GM23338 (cell line): Measurements from ENCODE around the gene PARVB. TPM values are rescaled to one million over a fixed set of nuclear protein-coding genes. Genes with fewer than 3 reads are reported as not detected.

Source experiments
- ATAC-seq: fragments of 200-7000 bp; cut with Tn5 transposase; 3 replicates; pipeline ENCODE4 v1.9.1; 2020
- DNase-seq: peaks from one replicate; pipeline ENCODE4 v3.0.0-alpha.2; 2015; ENCODE audit warnings: low spot score
- H2AFZ ChIP-seq: fragments of 200-600 bp; sonication (generic); 2 replicates; pipeline ENCODE4 v1.8.0; 2016; ENCODE audit warnings: antibody characterized with exemption, mild to moderate bottlenecking, moderate library complexity
- H3F3A ChIP-seq: fragments of 200-600 bp; sonication (generic); replicated peaks from 2 replicates; pipeline ENCODE4 v1.8.0; 2017; ENCODE audit warnings: antibody characterized with exemption, mixed run types, low read depth
- H3K27ac ChIP-seq: fragments of 200-600 bp; sonication (generic); 2 replicates; pipeline ENCODE4 v1.6.1; 2016; ENCODE audit warnings: low read depth
- H3K27me3 ChIP-seq: fragments of 200-600 bp; sonication (generic); 2 replicates; pipeline ENCODE4 v1.8.0; 2016; ENCODE audit warnings: mild to moderate bottlenecking, mixed run types, moderate library complexity; ENCODE audit not compliant: insufficient read depth
- H3K36me3 ChIP-seq: fragments of 200-600 bp; sonication (generic); 2 replicates; pipeline ENCODE4 v1.8.0; 2016; ENCODE audit warnings: mild to moderate bottlenecking; ENCODE audit not compliant: insufficient read depth
- H3K4me1 ChIP-seq: fragments of 200-600 bp; sonication (generic); 2 replicates; pipeline ENCODE4 v1.8.0; 2016; ENCODE audit warnings: mild to moderate bottlenecking, moderate library complexity; ENCODE audit not compliant: insufficient read depth
- H3K4me2 ChIP-seq: fragments of 200-600 bp; sonication (generic); 2 replicates; pipeline ENCODE4 v1.7.1; 2017; ENCODE audit warnings: mixed run types
- H3K4me3 ChIP-seq: fragments of 200-600 bp; sonication (generic); 2 replicates; pipeline ENCODE4 v1.6.1; 2016; ENCODE audit warnings: mixed run types
- H3K79me2 ChIP-seq: fragments of 200-600 bp; sonication (generic); replicated peaks from 2 replicates; pipeline ENCODE4 v1.8.0; 2017; ENCODE audit warnings: mild to moderate bottlenecking; ENCODE audit not compliant: insufficient read depth
- H3K9me2 ChIP-seq: fragments of 200-600 bp; sonication (generic); 2 replicates; pipeline ENCODE4 v1.8.0; 2017; ENCODE audit not compliant: insufficient read depth
- H4K20me1 ChIP-seq: fragments of 200-600 bp; sonication (generic); replicated peaks from 2 replicates; pipeline ENCODE4 v1.8.0; 2017; ENCODE audit warnings: mild to moderate bottlenecking; ENCODE audit not compliant: insufficient read depth
- H3K27ac Mint-ChIP-seq: 2 replicates; pipeline ENCODE4 v1.8.0; 2020; ENCODE audit warnings: inconsistent platforms, mild to moderate bottlenecking, moderate library complexity, mixed read lengths
- H3K27me3 Mint-ChIP-seq: 3 replicates; pipeline ENCODE4 v1.8.0; 2022; ENCODE audit warnings: low read depth, mild to moderate bottlenecking, moderate library complexity, mixed read lengths, inconsistent platforms; ENCODE audit not compliant: insufficient read depth, poor library complexity
- H3K36me3 Mint-ChIP-seq: 3 replicates; pipeline ENCODE4 v1.8.0; 2021; ENCODE audit warnings: low read depth, mild to moderate bottlenecking, inconsistent platforms, moderate library complexity, mixed read lengths
- H3K4me1 Mint-ChIP-seq: 3 replicates; pipeline ENCODE4 v1.8.0; 2020; ENCODE audit warnings: mild to moderate bottlenecking, inconsistent platforms, mixed read lengths
- H3K4me3 Mint-ChIP-seq: 3 replicates; pipeline ENCODE4 v1.8.0; 2021; ENCODE audit warnings: moderate library complexity, mild to moderate bottlenecking, inconsistent platforms, mixed read lengths
- H3K9me3 Mint-ChIP-seq: 3 replicates; pipeline ENCODE4 v1.8.0; 2020; ENCODE audit warnings: moderate library complexity, mild to moderate bottlenecking, inconsistent platforms, mixed read lengths
- CREB1 ChIP-seq: fragments of 250-450 bp; sonication (Bioruptor Pico); IDR thresholded peaks from 2 replicates; pipeline ENCODE4 v1.5.0; 2020; ENCODE audit warnings: low read depth, mild to moderate bottlenecking, moderate library complexity
- ETS1 ChIP-seq: IDR thresholded peaks from 2 replicates; pipeline ENCODE4 v1.6.1; 2016; ENCODE audit warnings: antibody characterized with exemption
- EZH2 ChIP-seq: fragments of 200-600 bp; sonication (generic); IDR thresholded peaks from one replicate; pipeline ENCODE4 v1.8.0; 2017; ENCODE audit warnings: antibody characterized with exemption, mild to moderate bottlenecking, low read depth; ENCODE audit not compliant: unreplicated experiment
- EZH2phosphoT487 ChIP-seq: fragments of 200-600 bp; sonication (generic); IDR thresholded peaks from one replicate; pipeline ENCODE4 v1.8.1; 2018; ENCODE audit warnings: antibody characterized with exemption; ENCODE audit not compliant: unreplicated experiment
- JUNB ChIP-seq: IDR thresholded peaks from one replicate; pipeline ENCODE4 v1.6.1; 2016; ENCODE audit warnings: antibody characterized with exemption; ENCODE audit not compliant: unreplicated experiment
- NANOG ChIP-seq: IDR thresholded peaks from 2 replicates; pipeline ENCODE4 v1.6.1; 2016; ENCODE audit warnings: antibody characterized with exemption, borderline replicate concordance
- POLR2AphosphoS5 ChIP-seq: IDR thresholded peaks from 2 replicates; pipeline ENCODE4 v1.6.1; 2016; ENCODE audit warnings: antibody characterized with exemption, low read depth
- REST ChIP-seq: IDR thresholded peaks from one replicate; pipeline ENCODE4 v1.6.1; 2018; ENCODE audit warnings: antibody characterized with exemption; ENCODE audit not compliant: unreplicated experiment
- STAT1 ChIP-seq: IDR thresholded peaks from one replicate; pipeline ENCODE4 v1.6.1; 2016; ENCODE audit warnings: antibody characterized with exemption; ENCODE audit not compliant: unreplicated experiment
- ZNF114 ChIP-seq: fragments of 250-450 bp; sonication (Bioruptor Pico); IDR thresholded peaks from 2 replicates; pipeline ENCODE4 v1.5.0; 2020; ENCODE audit warnings: mild to moderate bottlenecking, moderate library complexity
- ZNF331 ChIP-seq: fragments of 250-450 bp; sonication (Bioruptor Pico); IDR thresholded peaks from 2 replicates; pipeline ENCODE4 v1.5.0; 2020; ENCODE audit warnings: low read depth, mild to moderate bottlenecking, moderate library complexity
- ZNF462 ChIP-seq: fragments of 250-450 bp; sonication (Bioruptor Pico); IDR thresholded peaks from 2 replicates; pipeline ENCODE4 v1.5.0; 2020; ENCODE audit warnings: mild to moderate bottlenecking, moderate library complexity
- polyA plus RNA-seq: library from polyadenylated mRNA; unstranded; fragments of >200 nt; fragmentation: Nextera tagmentation; extraction: Ambion mirVana; gene quantifications from 2 replicates; pipeline ENCODE4 v1.2.1, GENCODE V29; 2016
- total RNA-seq: library from RNA; depleted of rRNA; stranded (reverse); fragments of >200 nt; shearing (Covaris generic); gene quantifications from 2 replicates; pipeline ENCODE4 v1.2.3, GENCODE V29; 2014

PARVB gene
- total and polyA plus RNA-seq, 2 experiments from 2014 or later = 4.3 to 7.7 TPM

GRCh38 chr22:44112191-44112590, 88.1 kb downstream of the PARVB start:
- H3K4me1 ChIP-seq = peaks cover 14% of the 10 kb centered on the region
- H3F3A ChIP-seq = no peaks in the 10 kb centered on the region
- Mint-ChIP-seq H3K36me3 (no peaks in the 10 kb centered on the region), H3K9me3 (no peaks in the 10 kb centered on the region), H3K4me3 (no peak overlapping the region; the same call in 2 of the 3 replicates), H3K4me1 (peaks cover 31% of the 10 kb centered on the region), H3K27me3 (peaks cover 10% of the 10 kb centered on the region), H3K27ac (peak overlapping the region; percentile 90)
- no peak overlapping the region for H3K4me2 ChIP-seq
- no peak for ATAC-seq
- no peaks in the 10 kb centered on the region for H3K79me2 ChIP-seq
- no peak overlapping the region for H3K4me3 ChIP-seq
- no peak overlapping the region for H3K27ac ChIP-seq
- H2AFZ ChIP-seq = no peak overlapping the region
- H3K27me3 ChIP-seq = no peaks in the 10 kb centered on the region
- no peaks in the 10 kb centered on the region for H4K20me1 ChIP-seq
- TF ChIP-seq ZNF114 (CRISPR knock-in tag) (no peak), EZH2 (no peak), STAT1 (no peak), ZNF331 (CRISPR knock-in tag) (no peak), EZH2phosphoT487 (no peak), NANOG (no peak), ETS1 (no peak)
- no peak for DNase-seq
- no peaks in the 10 kb centered on the region for H3K9me2 ChIP-seq
- H3K36me3 ChIP-seq = no peaks in the 10 kb centered on the region

- Histone ChIP-seq H2AFZ (no peak overlapping the region), H3K79me2 (no peaks in the 10 kb centered on the region), H3F3A (no peaks in the 10 kb centered on the region), H3K4me3 (no peak overlapping the region), H3K9me2 (no peaks in the 10 kb centered on the region), H3K27me3 (no peaks in the 10 kb centered on the region), H3K4me1 (no peaks in the 10 kb centered on the region), H3K27ac (no peak overlapping the region), H3K4me2 (no peak overlapping the region), H3K36me3 (no peaks in the 10 kb centered on the region), H4K20me1 (no peaks in the 10 kb centered on the region)
- no peak overlapping the region for H3K27ac Mint-ChIP-seq
- H3K9me3 Mint-ChIP-seq = no peaks in the 10 kb centered on the region; the same call in 2 of the 3 replicates
- peaks cover 13% of the 10 kb centered on the region for H3K27me3 Mint-ChIP-seq
- no peak for DNase-seq
- H3K4me3 Mint-ChIP-seq = no peak overlapping the region
- no peak for ATAC-seq
- H3K4me1 Mint-ChIP-seq = peaks cover 16% of the 10 kb centered on the region
- 0 out of 3 replicates have a peak, but pooled peaks cover 3% of the 10 kb centered on the region for H3K36me3 Mint-ChIP-seq
- TF ChIP-seq EZH2phosphoT487 = no peak
- TF ChIP-seq ZNF114 (CRISPR knock-in tag) = no peak
- TF ChIP-seq EZH2 = no peak
- no peak for TF ChIP-seq NANOG
- TF ChIP-seq REST = no peak
- no peak for TF ChIP-seq JUNB
- TF ChIP-seq POLR2AphosphoS5 = no peak
- TF ChIP-seq ZNF462 = no peak
- TF ChIP-seq CREB1 (CRISPR knock-in tag) = no peak
Measured at GRCh38 chr22:44116331-44116730, 92.2 kb downstream of the PARVB start.
